ENCODE measurements around the gene STPG2. TPM values are rescaled to one million over a fixed set of nuclear protein-coding genes. Genes with fewer than 3 reads are reported as not detected.

STPG2 gene
- total and polyA plus RNA-seq, 12 donors: 0.04 to 0.58 (median 0.36) TPM

DNA sequence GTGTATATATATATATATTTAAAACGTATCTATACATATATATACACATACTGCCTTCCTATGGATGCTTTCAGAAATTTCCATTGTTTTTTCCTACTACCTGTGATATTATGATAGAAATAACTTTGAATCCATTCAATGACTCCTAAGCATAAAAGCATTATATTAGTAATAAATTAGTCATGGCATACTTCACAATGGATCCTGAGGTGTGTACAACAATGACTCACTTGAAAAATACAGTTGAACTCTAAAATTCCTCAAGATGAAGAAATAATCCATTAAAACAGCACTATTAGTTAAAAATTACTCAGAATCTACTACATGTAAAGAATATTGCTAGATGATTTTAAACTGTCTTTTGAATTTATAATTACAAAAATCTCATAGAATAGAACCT lies 201.1 kb downstream of the STPG2 start:
- intact Hi-C loops (cut with DNase I): no loop called here
- no peaks in the 10 kb centered on the region for H3K27me3 ChIP-seq

DNA sequence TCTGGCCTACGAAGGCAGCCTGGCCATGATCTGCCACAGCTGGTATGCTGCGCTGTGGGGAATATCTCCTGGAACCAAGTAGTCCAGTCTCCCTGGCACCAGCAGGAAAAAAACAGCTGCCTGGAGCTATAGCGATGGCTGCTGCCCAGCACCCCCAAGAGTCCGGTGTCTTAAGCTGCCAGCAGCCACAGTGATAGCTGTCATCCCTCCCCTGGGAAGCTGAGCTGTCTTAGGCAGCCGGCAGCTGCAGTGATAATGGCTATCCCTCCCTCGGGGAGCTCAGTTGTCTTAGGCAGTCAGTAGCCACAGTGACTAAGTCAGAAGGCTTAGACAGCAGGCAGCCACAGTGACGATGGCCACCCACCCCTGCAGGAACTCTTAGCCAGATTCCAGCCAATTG lies 205.1 kb downstream of the STPG2 start:
- peaks cover 0 to 81% (median 13%) of the 10 kb centered on the region in 11 donors for H3K9me3 ChIP-seq
- TF ChIP-seq, protein P1, sequence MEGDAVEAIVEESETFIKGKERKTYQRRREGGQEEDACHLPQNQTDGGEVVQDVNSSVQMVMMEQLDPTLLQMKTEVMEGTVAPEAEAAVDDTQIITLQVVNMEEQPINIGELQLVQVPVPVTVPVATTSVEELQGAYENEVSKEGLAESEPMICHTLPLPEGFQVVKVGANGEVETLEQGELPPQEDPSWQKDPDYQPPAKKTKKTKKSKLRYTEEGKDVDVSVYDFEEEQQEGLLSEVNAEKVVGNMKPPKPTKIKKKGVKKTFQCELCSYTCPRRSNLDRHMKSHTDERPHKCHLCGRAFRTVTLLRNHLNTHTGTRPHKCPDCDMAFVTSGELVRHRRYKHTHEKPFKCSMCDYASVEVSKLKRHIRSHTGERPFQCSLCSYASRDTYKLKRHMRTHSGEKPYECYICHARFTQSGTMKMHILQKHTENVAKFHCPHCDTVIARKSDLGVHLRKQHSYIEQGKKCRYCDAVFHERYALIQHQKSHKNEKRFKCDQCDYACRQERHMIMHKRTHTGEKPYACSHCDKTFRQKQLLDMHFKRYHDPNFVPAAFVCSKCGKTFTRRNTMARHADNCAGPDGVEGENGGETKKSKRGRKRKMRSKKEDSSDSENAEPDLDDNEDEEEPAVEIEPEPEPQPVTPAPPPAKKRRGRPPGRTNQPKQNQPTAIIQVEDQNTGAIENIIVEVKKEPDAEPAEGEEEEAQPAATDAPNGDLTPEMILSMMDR (IDR thresholded peaks at IDR 0.05): no peak
- H3K4me1 ChIP-seq: no peaks in the 10 kb centered on the region
- intact Hi-C loops (cut with DNase I): no loop called here
- no peaks in the 10 kb centered on the region for H3K36me3 ChIP-seq
- H3K27me3 ChIP-seq: no peaks in the 10 kb centered on the region
- DNase-seq (no peak), ATAC-seq (no peak)
- whole genome bisulfite sequencing, 2 donors: 63 to 71% methylated on average over 7 of the region's 7 CpGs
- no peak overlapping the region for H3K4me3 ChIP-seq
- no peak overlapping the region for H3K27ac ChIP-seq

More for the DNA sequence above, 201.1 kb downstream of the STPG2 start:
- ATAC-seq (no peak), DNase-seq (no peak)
- no peaks in the 10 kb centered on the region for H3K36me3 ChIP-seq
- H3K9me3 ChIP-seq: peaks cover 0 to 50% (median 10%) of the 10 kb centered on the region in 11 donors
- no peaks in the 10 kb centered on the region for H3K4me1 ChIP-seq
- H3K4me3 ChIP-seq: no peak overlapping the region
- no peak overlapping the region for H3K27ac ChIP-seq
- 52 to 76% methylated on average over 1 of the region's 1 CpG for WGBS, 2 donors
- TF ChIP-seq, protein P1 (IDR thresholded peaks at IDR 0.05): no peak

DNA sequence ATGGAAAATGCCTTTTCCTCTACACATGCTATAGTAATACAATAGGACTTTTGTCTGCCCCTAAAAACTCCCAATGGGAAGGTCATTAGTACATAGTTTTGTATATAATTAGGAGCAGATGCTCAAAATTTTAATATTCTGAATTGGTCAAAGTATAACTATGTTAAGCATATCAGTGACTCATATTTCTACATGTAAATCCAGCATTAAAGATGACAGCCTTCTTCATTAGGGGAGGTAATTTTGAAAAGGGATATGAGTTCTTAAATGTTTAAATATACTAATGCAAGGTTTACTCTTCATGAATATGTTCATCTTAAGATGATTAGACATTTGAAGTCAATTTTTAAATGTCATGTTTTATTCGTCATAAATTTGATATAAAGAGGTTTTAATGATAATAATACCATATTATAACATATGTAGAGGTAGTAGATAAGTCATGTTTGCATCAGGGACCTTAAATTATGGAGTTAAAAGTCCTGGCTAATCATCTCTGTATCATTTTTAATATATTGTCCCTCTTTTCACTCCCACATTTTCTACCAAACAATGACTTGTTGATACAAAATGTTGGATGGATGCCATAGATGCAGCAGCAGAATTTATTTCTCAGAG lies 218.8 kb downstream of the STPG2 start:
- ATAC-seq (no peak), DNase-seq (no peak)
- intact Hi-C loops (cut with DNase I): no loop called here
- no peaks in the 10 kb centered on the region for H3K36me3 ChIP-seq
- 52 to 55% methylated on average over 1 of the region's 1 CpG for WGBS, 2 donors
- H3K9me3 ChIP-seq: peaks cover 0 to 20% (median 0%) of the 10 kb centered on the region in 11 donors
- H3K4me1 ChIP-seq: no peaks in the 10 kb centered on the region
- TF ChIP-seq, protein P1 (IDR thresholded peaks at IDR 0.05): no peak
- no peaks in the 10 kb centered on the region for H3K27me3 ChIP-seq
- H3K27ac ChIP-seq: no peak overlapping the region
- no peak overlapping the region for H3K4me3 ChIP-seq

DNA sequence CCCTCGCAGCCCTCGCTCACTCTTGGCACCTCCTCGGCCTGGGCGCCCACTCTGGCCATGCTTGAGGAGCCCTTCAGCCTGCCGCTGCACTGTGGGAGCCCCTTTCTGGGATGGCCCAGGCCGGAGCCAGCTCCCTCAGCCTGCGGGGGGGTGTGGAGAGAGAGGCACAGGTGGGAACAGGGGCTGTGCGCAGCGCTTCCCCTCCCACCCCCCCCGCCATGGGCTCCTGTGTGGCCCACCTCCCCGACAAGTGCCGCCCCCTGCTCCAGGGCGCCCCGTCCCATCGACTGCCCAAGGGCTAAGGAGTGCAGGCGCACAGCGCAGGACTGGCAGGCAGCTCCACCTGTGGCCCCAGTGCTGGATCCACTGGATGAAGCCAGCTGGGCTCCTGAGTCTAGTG lies 220.2 kb downstream of the STPG2 start:
- no peaks in the 10 kb centered on the region for H3K27me3 ChIP-seq
- DNase-seq (no peak), ATAC-seq (no peak)
- H3K36me3 ChIP-seq: no peaks in the 10 kb centered on the region
- TF ChIP-seq, protein P1 (IDR thresholded peaks at IDR 0.05): no peak
- no peak overlapping the region for H3K4me3 ChIP-seq
- H3K27ac ChIP-seq: no peak overlapping the region
- intact Hi-C loops (cut with DNase I): no loop called here
- no peaks in the 10 kb centered on the region for H3K4me1 ChIP-seq
- WGBS, 2 donors: 93 to 98% methylated on average over 17 of the region's 17 CpGs
- peaks cover 0 to 16% (median 0%) of the 10 kb centered on the region in 11 donors for H3K9me3 ChIP-seq

All from heart right ventricle (tissue), 16 donors.